CD14-positive monocyte (primary cell): ENCODE measurements around the gene PLCL2. TPM values are rescaled to one million over a fixed set of nuclear protein-coding genes. Genes with fewer than 3 reads are reported as not detected.

ENCODE experiments used
- DNase-seq, 3 donors: peaks; one replicate each; pipeline ENCODE4 v3.0.0-alpha.2; 2011 to 2022
- H2AFZ ChIP-seq: 2 replicates; pipeline ENCODE4 v1.6.0; 2012; ENCODE audit warnings: mild to moderate bottlenecking, low read depth, low read length, inconsistent platforms; ENCODE audit not compliant: insufficient read depth, poor library complexity, severe bottlenecking
- H3K27ac ChIP-seq, 2 donors: 1 replicate in 1 of 2; 2 replicates in 1 of 2; pipeline ENCODE4 v1.5.1; 2012 to 2013; ENCODE audit warnings: low read length in 2 of 2, control low read depth in 1 of 2, inconsistent platforms in 1 of 2, low read depth in 1 of 2, mild to moderate bottlenecking in 1 of 2
- H3K27me3 ChIP-seq, 2 donors: one replicate each; pipeline versions ENCODE4 v1.6.0 to v1.6.1; 2011 to 2013; ENCODE audit warnings: low read length in 2 of 2; ENCODE audit not compliant: control insufficient read depth in 2 of 2, insufficient read depth in 2 of 2
- H3K36me3 ChIP-seq, 2 donors: replicated peaks in 1 of 2; 1 replicate in 1 of 2; 2 replicates in 1 of 2; pipeline versions ENCODE4 v1.5.1 to v1.6.1; 2012 to 2013; ENCODE audit warnings: low read length in 2 of 2, control low read depth in 1 of 2, inconsistent platforms in 1 of 2, mild to moderate bottlenecking in 1 of 2; ENCODE audit not compliant: insufficient read depth in 2 of 2, control insufficient read depth in 1 of 2
- H3K4me1 ChIP-seq, 2 donors: 1 replicate in 1 of 2; 2 replicates in 1 of 2; pipeline versions ENCODE4 v1.5.1 to v1.6.1; 2012 to 2013; ENCODE audit warnings: low read length in 2 of 2, control low read depth in 1 of 2, inconsistent platforms in 1 of 2, mild to moderate bottlenecking in 1 of 2, moderate library complexity in 1 of 2; ENCODE audit not compliant: insufficient read depth in 2 of 2, control insufficient read depth in 1 of 2
- H3K4me2 ChIP-seq: replicated peaks from 2 replicates; pipeline ENCODE3; 2012; ENCODE audit warnings: low read length, moderate library complexity, mild to moderate bottlenecking; ENCODE audit not compliant: poor library complexity, severe bottlenecking; ENCODE audit errors: extremely low read depth
- H3K4me3 ChIP-seq, 3 experiments: fragments of 200-600 bp in 1 of 3; sonication (generic) in 1 of 3; replicated peaks in 1 of 3; 1 replicate in 2 of 3; 2 replicates in 1 of 3; pipeline ENCODE4 v1.5.1; 2011 to 2013; ENCODE audit warnings: low read length in 3 of 3, mild to moderate bottlenecking in 3 of 3, control low read depth in 2 of 3, low read depth in 2 of 3, inconsistent platforms in 1 of 3, moderate library complexity in 1 of 3
- H3K79me2 ChIP-seq: 2 replicates; pipeline ENCODE4 v1.6.0; 2012; ENCODE audit warnings: mild to moderate bottlenecking, control low read depth, inconsistent platforms, low read length, moderate library complexity; ENCODE audit not compliant: insufficient read depth
- H3K9ac ChIP-seq: 2 replicates; pipeline ENCODE4 v1.6.0; 2017; ENCODE audit warnings: low read length, mild to moderate bottlenecking; ENCODE audit not compliant: insufficient read depth, poor library complexity, severe bottlenecking
- H3K9me3 ChIP-seq, 2 donors: replicated peaks in 1 of 2; 1 replicate in 1 of 2; 2 replicates in 1 of 2; pipeline versions ENCODE4 v1.5.1 to v1.6.1; 2012 to 2013; ENCODE audit warnings: low read length in 2 of 2, control low read depth in 1 of 2; ENCODE audit not compliant: control insufficient read depth in 1 of 2, insufficient read depth in 1 of 2
- H4K20me1 ChIP-seq: 2 replicates; pipeline ENCODE4 v1.6.0; 2012; ENCODE audit warnings: mild to moderate bottlenecking, low read length, control low read depth, moderate library complexity; ENCODE audit not compliant: insufficient read depth
- H3K27ac Mint-ChIP-seq, 7 donors: one replicate each; pipeline ENCODE4 v1.8.0; 2020; ENCODE audit warnings: mild to moderate bottlenecking in 7 of 7, mixed read lengths in 7 of 7, moderate library complexity in 6 of 7, inconsistent platforms in 2 of 7
- H3K27me3 Mint-ChIP-seq, 3 donors: one replicate each; pipeline ENCODE4 v1.8.0; 2021 to 2022; ENCODE audit warnings: low read depth in 3 of 3, mild to moderate bottlenecking in 3 of 3, mixed read lengths in 3 of 3, moderate library complexity in 3 of 3, inconsistent platforms in 1 of 3
- H3K36me3 Mint-ChIP-seq, 2 donors: one replicate each; pipeline ENCODE4 v1.8.0; 2020; ENCODE audit warnings: mixed read lengths in 2 of 2, inconsistent platforms in 1 of 2, mild to moderate bottlenecking in 1 of 2
- H3K4me1 Mint-ChIP-seq: one replicate; pipeline ENCODE4 v1.8.0; 2020; ENCODE audit warnings: mild to moderate bottlenecking, mixed read lengths
- H3K4me3 Mint-ChIP-seq, 2 donors: one replicate each; pipeline ENCODE4 v1.8.0; 2020; ENCODE audit warnings: mild to moderate bottlenecking in 2 of 2, mixed read lengths in 2 of 2, moderate library complexity in 1 of 2
- H3K9me3 Mint-ChIP-seq, 7 donors: one replicate each; pipeline ENCODE4 v1.8.0; 2020 to 2022; ENCODE audit warnings: mixed read lengths in 7 of 7, mild to moderate bottlenecking in 6 of 7, moderate library complexity in 6 of 7, inconsistent platforms in 2 of 7
- WGBS: methylation state at CpG from one replicate; pipeline ENCODE4 v1.1.5; 2013; ENCODE audit warnings: missing lambda C conversion rate; ENCODE audit not compliant: insufficient coverage; 5-methylcytosine and 5-hydroxymethylcytosine counted together
- intact Hi-C, 2 donors: fragments of 100-400 bp; cut with micrococcal nuclease; formaldehyde crosslinking; loops; one replicate each; pipeline versions ENCODE4 v1.15.0 to v1.15.1; 2023
- polyA plus RNA-seq, 3 donors: library from polyadenylated mRNA; depleted of rRNA in 1 of 3; unstranded in 2 of 3; stranded (reverse) in 1 of 3; fragments of 300-500 nt in 2 of 3; fragments of >200 nt in 1 of 3; fragmentation: Illumina TruSeq in 2 of 3; gene quantifications; 1 replicate in 2 of 3; 2 replicates in 1 of 3; pipeline ENCODE4 v1.2.3, GENCODE V29; 2012 to 2021
- TF ChIP-seq, protein P1 (sequence below): fragments of 200-600 bp; IDR thresholded peaks from one replicate; pipeline ENCODE4 v1.8.0; 2022; ENCODE audit warnings: antibody characterized with exemption, mild to moderate bottlenecking

PLCL2 gene
- polyA plus RNA-seq, 3 donors, result 18.8 to 32.5 (median 26.8) TPM

DNA sequence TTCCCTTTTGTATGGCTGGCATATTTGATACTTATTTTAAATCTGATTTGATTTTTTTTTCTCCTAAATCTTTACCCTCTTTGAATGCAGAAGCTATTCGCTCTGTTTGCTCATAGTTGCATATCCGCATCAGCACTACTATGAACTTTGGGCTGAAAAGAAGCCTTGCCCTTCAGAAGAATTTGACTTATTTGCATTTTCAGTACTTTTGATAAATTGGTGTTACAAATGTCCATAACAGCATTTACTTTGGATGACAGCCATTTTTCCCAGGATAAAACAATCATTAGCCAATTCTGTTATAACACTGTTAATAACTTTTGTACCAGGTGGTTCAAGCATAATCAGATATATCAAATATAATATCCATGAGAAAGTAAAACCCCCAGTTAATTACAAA is 129.5 kb downstream of the PLCL2 start:
- H3K4me1 ChIP-seq, result no peaks in the 10 kb centered on the region
- peaks cover 0 to 2% (median 0%) of the 10 kb centered on the region in 7 donors for H3K9me3 Mint-ChIP-seq
- H3K27ac Mint-ChIP-seq, result no peak overlapping the region
- TF ChIP-seq, protein P1, sequence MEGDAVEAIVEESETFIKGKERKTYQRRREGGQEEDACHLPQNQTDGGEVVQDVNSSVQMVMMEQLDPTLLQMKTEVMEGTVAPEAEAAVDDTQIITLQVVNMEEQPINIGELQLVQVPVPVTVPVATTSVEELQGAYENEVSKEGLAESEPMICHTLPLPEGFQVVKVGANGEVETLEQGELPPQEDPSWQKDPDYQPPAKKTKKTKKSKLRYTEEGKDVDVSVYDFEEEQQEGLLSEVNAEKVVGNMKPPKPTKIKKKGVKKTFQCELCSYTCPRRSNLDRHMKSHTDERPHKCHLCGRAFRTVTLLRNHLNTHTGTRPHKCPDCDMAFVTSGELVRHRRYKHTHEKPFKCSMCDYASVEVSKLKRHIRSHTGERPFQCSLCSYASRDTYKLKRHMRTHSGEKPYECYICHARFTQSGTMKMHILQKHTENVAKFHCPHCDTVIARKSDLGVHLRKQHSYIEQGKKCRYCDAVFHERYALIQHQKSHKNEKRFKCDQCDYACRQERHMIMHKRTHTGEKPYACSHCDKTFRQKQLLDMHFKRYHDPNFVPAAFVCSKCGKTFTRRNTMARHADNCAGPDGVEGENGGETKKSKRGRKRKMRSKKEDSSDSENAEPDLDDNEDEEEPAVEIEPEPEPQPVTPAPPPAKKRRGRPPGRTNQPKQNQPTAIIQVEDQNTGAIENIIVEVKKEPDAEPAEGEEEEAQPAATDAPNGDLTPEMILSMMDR, result no peak
- H3K36me3 Mint-ChIP-seq, result peaks cover 54 to 58% of the 10 kb centered on the region in 2 donors
- no peak overlapping the region for H3K27ac ChIP-seq
- intact Hi-C loops, result no loop called here
- no peaks in the 10 kb centered on the region for H3K27me3 Mint-ChIP-seq
- peaks cover 3% of the 10 kb centered on the region for H3K4me1 Mint-ChIP-seq
- H3K79me2 ChIP-seq, result peaks cover 40% of the 10 kb centered on the region
- H3K9me3 ChIP-seq, result no peaks in the 10 kb centered on the region
- H4K20me1 ChIP-seq, result peaks cover 99% of the 10 kb centered on the region
- H3K9ac ChIP-seq, result no peak overlapping the region
- H3K36me3 ChIP-seq, result peaks cover 59 to 89% of the 10 kb centered on the region in 2 donors
- H3K4me3 Mint-ChIP-seq, result no peak overlapping the region
- H2AFZ ChIP-seq, result no peak overlapping the region
- no CpG with 5 or more reads among the region's 2 CpGs for WGBS
- DNase-seq, result no peak
- no peak overlapping the region for H3K4me2 ChIP-seq
- H3K4me3 ChIP-seq, result no peak overlapping the region
- no peaks in the 10 kb centered on the region for H3K27me3 ChIP-seq

DNA sequence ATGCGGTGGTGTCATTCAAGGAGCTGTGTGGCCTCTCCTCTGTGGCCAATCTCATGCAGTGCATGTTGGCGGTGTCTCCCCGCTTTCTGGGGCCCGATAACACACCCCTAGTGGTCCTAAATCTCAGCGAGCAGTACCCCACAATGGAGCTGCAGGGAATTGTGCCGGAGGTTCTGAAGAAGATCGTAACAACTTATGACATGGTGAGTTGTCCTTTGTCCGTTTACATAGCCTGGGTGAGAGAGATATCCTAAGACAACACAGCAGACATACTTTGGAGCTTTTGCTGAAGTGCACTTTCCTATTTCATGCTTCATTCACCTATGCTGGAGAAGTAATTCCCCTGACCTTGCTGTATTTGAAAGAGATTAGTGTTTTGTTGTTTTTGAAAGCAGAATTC is 130.0 kb downstream of the PLCL2 start:
- H3K4me3 ChIP-seq, result no peak overlapping the region
- TF ChIP-seq, protein P1, result no peak
- Mint-ChIP-seq H3K36me3 (peaks cover 52 to 56% of the 10 kb centered on the region in 2 donors), H3K4me1 (peaks cover under 1% of the 10 kb centered on the region), H3K27me3 (no peaks in the 10 kb centered on the region), H3K9me3 (peaks cover 0 to 2% (median 0%) of the 10 kb centered on the region in 7 donors), H3K4me3 (no peak overlapping the region), H3K27ac (peak overlapping the region in 1 of 7 donors; percentile 56)
- DNase-seq, result no peak
- H3K27me3 ChIP-seq, result no peaks in the 10 kb centered on the region
- no peak overlapping the region for H3K27ac ChIP-seq
- 99% methylated on average over 7 of the region's 8 CpGs for WGBS
- H3K9me3 ChIP-seq, result no peaks in the 10 kb centered on the region
- H4K20me1 ChIP-seq, result peaks cover 98% of the 10 kb centered on the region
- H3K4me1 ChIP-seq, result no peaks in the 10 kb centered on the region
- H3K9ac ChIP-seq, result no peak overlapping the region
- no peak overlapping the region for H2AFZ ChIP-seq
- peaks cover 55 to 86% of the 10 kb centered on the region in 2 donors for H3K36me3 ChIP-seq
- intact Hi-C loops, result no loop called here
- no peak overlapping the region for H3K4me2 ChIP-seq
- peaks cover 38% of the 10 kb centered on the region for H3K79me2 ChIP-seq
